IPS DF 6.9 (cell line): ENCODE data around the gene MARVELD1.

Experiments used
- DNase-seq: peaks from one replicate; pipeline ENCODE4 v3.0.0-alpha.2; 2013; ENCODE audit warnings: low read depth, low spot score
- H3K27ac ChIP-seq: one replicate; pipeline ENCODE4 v1.5.1; 2013; ENCODE audit warnings: low read length, control low read depth
- H3K27me3 ChIP-seq: 2 replicates; pipeline ENCODE4 v1.6.1; 2013; ENCODE audit warnings: mild to moderate bottlenecking, low read length; ENCODE audit not compliant: control insufficient read depth, insufficient read depth
- H3K36me3 ChIP-seq: 2 replicates; pipeline ENCODE4 v1.6.1; 2013; ENCODE audit warnings: low read length; ENCODE audit not compliant: control insufficient read depth, insufficient read depth
- H3K4me1 ChIP-seq: 2 replicates; pipeline ENCODE4 v1.6.1; 2013; ENCODE audit warnings: low read length; ENCODE audit not compliant: control insufficient read depth, insufficient read depth
- H3K4me3 ChIP-seq: 2 replicates; pipeline ENCODE4 v1.5.1; 2013; ENCODE audit warnings: mild to moderate bottlenecking, low read length
- H3K9me3 ChIP-seq: 2 replicates; pipeline ENCODE4 v1.6.1; 2013; ENCODE audit warnings: low read length, inconsistent platforms; ENCODE audit not compliant: control insufficient read depth, insufficient read depth
- WGBS: extraction: QIAGEN DNeasy Blood & Tissue Kit; methylation state at CpG from one replicate; pipeline ENCODE4 v1.1.7; 2013; ENCODE audit warnings: mixed read lengths, missing lambda C conversion rate; ENCODE audit not compliant: insufficient read length, insufficient coverage; 5-methylcytosine and 5-hydroxymethylcytosine counted together

MARVELD1 gene

GRCh38 chr10:97759158-97759887, 45.8 kb downstream of the MARVELD1 start:
- no peak overlapping the region for H3K4me3 ChIP-seq
- no peak overlapping the region for H3K27ac ChIP-seq
- peak; percentile 84 for DNase-seq
- no CpG with 5 or more reads among the region's 5 CpGs for whole genome bisulfite sequencing
- no peaks in the 10 kb centered on the region for H3K36me3 ChIP-seq
- peaks cover 9% of the 10 kb centered on the region for H3K4me1 ChIP-seq
- H3K27me3 ChIP-seq = no peaks in the 10 kb centered on the region
- H3K9me3 ChIP-seq = no peaks in the 10 kb centered on the region

DNA sequence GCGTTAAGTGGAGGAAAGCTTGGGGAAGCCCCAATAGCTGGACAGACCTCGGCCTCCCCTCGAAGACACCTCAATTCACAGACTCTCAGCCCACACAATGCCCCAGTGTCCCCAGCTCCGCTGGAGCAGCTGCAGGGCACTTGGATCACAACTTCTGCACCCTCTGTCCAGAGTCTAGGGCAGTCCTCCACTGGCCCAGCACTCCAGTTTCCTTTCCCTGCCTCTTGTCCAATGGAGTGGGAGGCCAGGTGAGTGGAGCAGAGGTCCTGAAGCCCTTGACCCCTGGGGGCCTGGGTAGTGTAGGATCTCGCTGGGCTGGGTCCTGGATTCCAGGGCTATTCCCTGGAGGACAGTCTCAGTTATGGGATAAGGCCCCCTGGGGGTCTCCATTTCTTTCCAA, 46.4 kb downstream of the MARVELD1 start:
- no peak overlapping the region for H3K4me3 ChIP-seq
- peaks cover 9% of the 10 kb centered on the region for H3K4me1 ChIP-seq
- H3K27me3 ChIP-seq = no peaks in the 10 kb centered on the region
- H3K27ac ChIP-seq = no peak overlapping the region
- DNase-seq = no peak
- no peaks in the 10 kb centered on the region for H3K9me3 ChIP-seq
- H3K36me3 ChIP-seq = no peaks in the 10 kb centered on the region
- WGBS = no CpG with 5 or more reads among the region's 5 CpGs

DNA sequence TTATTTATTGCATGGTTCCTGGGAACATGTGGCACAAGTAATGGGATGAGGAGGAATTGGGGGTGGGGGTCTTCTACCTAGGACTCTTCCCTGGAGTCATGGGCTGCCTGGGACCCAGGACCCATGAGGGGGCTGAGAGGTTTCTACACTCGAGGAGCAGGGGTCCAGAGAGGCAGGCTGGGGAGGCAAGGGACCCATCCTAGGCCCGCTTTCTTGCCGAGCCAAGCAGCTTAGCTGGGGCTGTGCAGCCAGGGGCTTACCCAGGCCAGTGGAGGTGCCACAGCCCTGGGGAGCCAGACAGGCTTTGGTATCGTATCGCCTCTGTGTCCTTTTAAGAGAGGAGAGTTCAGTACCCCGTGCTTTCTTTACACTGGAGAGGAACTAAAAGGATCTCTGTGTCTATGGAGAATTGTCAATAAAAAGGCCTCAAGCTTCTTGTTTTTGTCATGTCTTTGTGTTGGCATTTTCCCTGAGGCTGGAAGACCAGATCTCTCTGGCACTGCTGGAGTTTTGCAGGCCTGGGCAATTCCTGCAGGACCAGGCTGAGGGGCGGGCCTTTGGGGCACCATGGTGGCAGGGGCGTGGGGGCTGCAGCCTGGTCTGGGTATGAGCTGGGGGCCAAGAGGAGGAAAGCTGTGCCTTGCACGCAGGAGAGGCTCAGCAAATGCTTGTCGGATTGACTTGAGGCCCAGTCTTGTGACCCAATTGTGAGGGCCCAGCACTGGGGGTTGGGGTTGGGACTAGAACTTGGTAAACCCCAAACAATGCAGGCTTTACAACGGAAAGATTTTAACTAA, 47.1 kb downstream of the MARVELD1 start:
- no peak overlapping the region for H3K4me3 ChIP-seq
- no peak overlapping the region for H3K27ac ChIP-seq
- no peaks in the 10 kb centered on the region for H3K27me3 ChIP-seq
- no peaks in the 10 kb centered on the region for H3K9me3 ChIP-seq
- no CpG with 5 or more reads among the region's 11 CpGs for WGBS
- peaks cover 11% of the 10 kb centered on the region for H3K4me1 ChIP-seq
- no peak for DNase-seq
- no peaks in the 10 kb centered on the region for H3K36me3 ChIP-seq

DNA sequence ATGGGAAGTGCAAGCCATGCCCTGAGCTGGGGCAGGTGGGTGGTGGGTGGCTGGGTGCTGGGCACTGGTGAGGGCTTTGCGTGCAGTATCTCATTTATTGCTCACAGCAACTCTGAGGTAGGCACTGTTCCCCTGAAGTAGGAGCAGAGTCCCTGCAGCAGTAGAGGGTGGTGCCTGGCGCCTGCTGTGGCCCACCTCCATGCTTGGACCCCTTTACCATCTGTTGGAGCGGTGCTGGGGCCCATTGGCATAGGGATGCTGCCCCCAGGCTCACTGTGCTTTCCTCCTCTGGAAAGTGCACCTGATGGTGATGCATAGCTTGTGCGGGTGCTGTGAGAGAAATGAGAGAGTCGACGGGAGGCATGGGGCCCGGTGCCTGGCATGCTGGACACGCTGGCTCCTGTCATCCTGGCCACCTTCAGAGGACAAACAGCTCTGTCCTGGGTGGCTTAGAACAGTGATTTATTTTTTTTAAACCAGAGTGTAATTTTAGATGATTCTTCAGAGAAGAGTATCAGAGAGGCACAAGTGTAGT, 47.9 kb downstream of the MARVELD1 start:
- no peak overlapping the region for H3K4me3 ChIP-seq
- H3K4me1 ChIP-seq = peaks cover 11% of the 10 kb centered on the region
- WGBS = no CpG with 5 or more reads among the region's 8 CpGs
- H3K27me3 ChIP-seq = no peaks in the 10 kb centered on the region
- H3K27ac ChIP-seq = no peak overlapping the region
- no peak for DNase-seq
- H3K36me3 ChIP-seq = no peaks in the 10 kb centered on the region
- no peaks in the 10 kb centered on the region for H3K9me3 ChIP-seq

- no peaks in the 10 kb centered on the region for H3K9me3 ChIP-seq
- DNase-seq = no peak
- WGBS = no CpG with 5 or more reads among the region's 10 CpGs
- H3K27me3 ChIP-seq = no peaks in the 10 kb centered on the region
- peaks cover 11% of the 10 kb centered on the region for H3K4me1 ChIP-seq
- H3K27ac ChIP-seq = no peak overlapping the region
- H3K36me3 ChIP-seq = no peaks in the 10 kb centered on the region
- no peak overlapping the region for H3K4me3 ChIP-seq
Observed at GRCh38 chr10:97762056-97762455, 48.5 kb downstream of the MARVELD1 start.

DNA sequence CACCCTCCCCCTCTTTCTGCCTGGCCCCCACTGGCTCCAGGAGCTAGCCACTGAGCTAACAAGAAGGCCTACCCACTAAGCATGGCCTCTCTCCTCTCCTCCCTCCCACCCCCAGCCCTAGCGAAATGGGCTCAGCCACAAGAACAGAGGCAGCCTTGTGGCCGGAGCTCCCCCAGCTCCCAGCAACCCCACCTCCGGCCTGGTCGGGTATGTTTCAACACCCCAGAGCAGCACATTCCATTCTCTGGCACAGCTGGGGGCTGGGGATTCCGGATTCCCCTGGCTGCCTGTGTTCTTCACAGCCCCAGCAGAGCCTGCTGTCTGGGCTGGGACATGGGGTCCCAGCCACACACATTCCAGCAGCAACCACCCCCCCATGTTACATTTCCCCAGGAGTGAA, 49.3 kb downstream of the MARVELD1 start:
- no peaks in the 10 kb centered on the region for H3K36me3 ChIP-seq
- H3K27me3 ChIP-seq = no peaks in the 10 kb centered on the region
- no CpG with 5 or more reads among the region's 5 CpGs for WGBS
- no peak overlapping the region for H3K4me3 ChIP-seq
- DNase-seq = no peak
- peaks cover 11% of the 10 kb centered on the region for H3K4me1 ChIP-seq
- no peak overlapping the region for H3K27ac ChIP-seq
- H3K9me3 ChIP-seq = no peaks in the 10 kb centered on the region

DNA sequence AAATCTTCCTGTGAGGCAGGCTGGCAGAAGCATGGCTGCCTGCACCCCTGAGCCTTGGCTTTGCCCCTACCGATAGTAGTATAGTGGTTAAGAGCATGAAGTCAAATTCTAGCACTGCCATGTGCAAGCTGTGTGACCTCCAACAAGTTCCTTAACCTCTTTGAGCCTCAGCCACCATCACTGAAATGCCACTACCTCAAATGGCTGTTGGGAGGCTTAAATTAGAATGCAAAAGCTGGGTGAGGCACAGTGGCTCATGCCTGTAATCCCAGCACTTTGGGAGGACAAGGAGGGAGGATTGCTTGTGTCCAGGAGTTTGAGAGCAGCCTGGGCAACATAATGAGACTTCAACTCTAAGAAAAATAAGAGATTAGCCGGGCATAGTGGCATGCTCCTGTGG, 49.9 kb downstream of the MARVELD1 start:
- no CpG with 5 or more reads among the region's 2 CpGs for WGBS
- no peaks in the 10 kb centered on the region for H3K9me3 ChIP-seq
- H3K27ac ChIP-seq = no peak overlapping the region

GRCh38 chr10:97763947-97764346, 50.4 kb downstream of the MARVELD1 start:
- no peaks in the 10 kb centered on the region for H3K36me3 ChIP-seq
- no peak for DNase-seq
- no CpG with 5 or more reads among the region's 3 CpGs for WGBS
- no peak overlapping the region for H3K4me3 ChIP-seq
- no peaks in the 10 kb centered on the region for H3K27me3 ChIP-seq
- H3K27ac ChIP-seq = no peak overlapping the region
- no peaks in the 10 kb centered on the region for H3K9me3 ChIP-seq
- peaks cover 11% of the 10 kb centered on the region for H3K4me1 ChIP-seq

More for the DNA sequence above, 49.9 kb downstream of the MARVELD1 start:
- H3K4me1 ChIP-seq = peaks cover 11% of the 10 kb centered on the region
- no peaks in the 10 kb centered on the region for H3K27me3 ChIP-seq
- no peak for DNase-seq
- no peak overlapping the region for H3K4me3 ChIP-seq
- no peaks in the 10 kb centered on the region for H3K36me3 ChIP-seq

GRCh38 chr10:97764519-97764931, 51.0 kb downstream of the MARVELD1 start:
- H3K27ac ChIP-seq = no peak overlapping the region
- H3K9me3 ChIP-seq = no peaks in the 10 kb centered on the region
- peaks cover 11% of the 10 kb centered on the region for H3K4me1 ChIP-seq
- no peak for DNase-seq
- H3K36me3 ChIP-seq = no peaks in the 10 kb centered on the region
- WGBS = no CpG with 5 or more reads among the region's 7 CpGs
- peaks cover 3% of the 10 kb centered on the region for H3K27me3 ChIP-seq
- H3K4me3 ChIP-seq = no peak overlapping the region

DNA sequence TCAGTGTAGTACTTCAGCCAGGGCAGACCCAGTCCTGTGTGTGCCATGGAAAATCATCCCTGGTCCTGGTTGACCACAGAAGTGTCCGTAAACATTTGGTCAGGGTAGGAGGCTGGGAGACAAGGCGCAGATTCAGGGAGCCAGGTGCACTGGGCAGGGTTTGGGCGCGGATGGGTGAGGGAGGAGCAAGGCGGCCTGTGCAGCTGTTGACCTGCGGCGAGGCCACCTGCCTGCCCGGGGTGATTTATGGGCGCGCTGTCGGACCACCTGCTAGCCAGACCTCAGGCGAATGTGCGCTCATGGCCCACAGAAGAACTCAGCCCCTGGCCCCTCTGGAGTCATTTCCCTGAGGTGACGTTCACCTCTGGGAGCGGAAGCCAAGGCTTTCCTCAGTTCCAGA, 51.7 kb downstream of the MARVELD1 start:
- Histone ChIP-seq H3K27ac (no peak overlapping the region), H3K9me3 (no peaks in the 10 kb centered on the region), H3K27me3 (peaks cover 8% of the 10 kb centered on the region), H3K4me1 (peaks cover 11% of the 10 kb centered on the region), H3K36me3 (no peaks in the 10 kb centered on the region), H3K4me3 (no peak overlapping the region)
- DNase-seq = no peak
- no CpG with 5 or more reads among the region's 15 CpGs for WGBS
